ENCODE results near the gene COL18A1. TPM values are rescaled to one million over a fixed set of nuclear protein-coding genes. Genes with fewer than 3 reads are reported as not detected.

COL18A1 gene
- total RNA-seq, 4 donors from 2014 or later, result 19.3 to 121 (median 23.3) TPM

DNA sequence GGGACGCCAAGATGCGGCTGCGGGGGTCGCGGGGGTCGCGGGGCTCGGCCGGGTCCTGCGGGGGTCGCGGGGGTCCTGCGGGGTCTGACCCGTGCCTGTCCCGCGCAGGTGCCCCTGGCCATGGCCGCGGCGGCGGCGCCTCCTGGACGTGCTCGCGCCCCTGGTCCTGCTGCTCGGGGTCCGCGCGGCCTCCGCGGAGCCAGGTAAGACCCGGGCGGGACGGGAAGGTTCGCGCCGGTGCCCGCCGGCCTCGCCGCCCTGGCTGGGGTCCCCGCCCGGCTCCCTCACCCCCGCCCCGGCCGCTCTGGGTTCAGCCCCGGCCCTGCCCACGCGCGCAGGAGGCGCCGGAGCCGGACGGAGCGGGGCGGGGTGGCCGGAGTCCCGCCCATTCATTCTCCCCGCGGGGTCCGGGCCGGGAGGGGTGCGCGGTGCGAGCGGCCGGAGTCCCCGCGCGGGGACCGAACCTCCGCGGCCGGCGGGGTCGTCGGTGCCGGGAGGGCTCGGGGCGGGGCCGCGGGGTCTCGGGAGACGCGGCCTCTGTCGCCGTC lies 380 bp downstream of the COL18A1 start:
- no CpG with 5 or more reads among the region's 86 CpGs for WGBS, 2 donors (ENCODE audit: low coverage in 1 of 2)
- Histone ChIP-seq H3K4me1 (peaks cover 6 to 17% (median 11%) of the 10 kb centered on the region in 4 donors), H3K36me3 (no peaks in the 10 kb centered on the region), H3K27me3 (peaks cover 59% of the 10 kb centered on the region), H3K4me3 (peak overlapping the region in 3 of 4 donors; percentile 33 to 54 (median 47)), H3K9me3 (peaks cover 0 to 3% of the 10 kb centered on the region in 2 donors), H3K27ac (peak overlapping the region; percentile 69 to 82 (median 74))
- TF ChIP-seq EP300 (IDR thresholded peaks at IDR 0.05; ENCODE audit: low read depth), result no peak
- no peak for TF ChIP-seq POLR2A (IDR thresholded peaks at IDR 0.05)
- TF ChIP-seq, protein P1, sequence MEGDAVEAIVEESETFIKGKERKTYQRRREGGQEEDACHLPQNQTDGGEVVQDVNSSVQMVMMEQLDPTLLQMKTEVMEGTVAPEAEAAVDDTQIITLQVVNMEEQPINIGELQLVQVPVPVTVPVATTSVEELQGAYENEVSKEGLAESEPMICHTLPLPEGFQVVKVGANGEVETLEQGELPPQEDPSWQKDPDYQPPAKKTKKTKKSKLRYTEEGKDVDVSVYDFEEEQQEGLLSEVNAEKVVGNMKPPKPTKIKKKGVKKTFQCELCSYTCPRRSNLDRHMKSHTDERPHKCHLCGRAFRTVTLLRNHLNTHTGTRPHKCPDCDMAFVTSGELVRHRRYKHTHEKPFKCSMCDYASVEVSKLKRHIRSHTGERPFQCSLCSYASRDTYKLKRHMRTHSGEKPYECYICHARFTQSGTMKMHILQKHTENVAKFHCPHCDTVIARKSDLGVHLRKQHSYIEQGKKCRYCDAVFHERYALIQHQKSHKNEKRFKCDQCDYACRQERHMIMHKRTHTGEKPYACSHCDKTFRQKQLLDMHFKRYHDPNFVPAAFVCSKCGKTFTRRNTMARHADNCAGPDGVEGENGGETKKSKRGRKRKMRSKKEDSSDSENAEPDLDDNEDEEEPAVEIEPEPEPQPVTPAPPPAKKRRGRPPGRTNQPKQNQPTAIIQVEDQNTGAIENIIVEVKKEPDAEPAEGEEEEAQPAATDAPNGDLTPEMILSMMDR (IDR thresholded peaks at IDR 0.05), result no peak
- peak in 1 of 3 donors; percentile 27 for TF ChIP-seq POLR2AphosphoS5 (IDR thresholded peaks at IDR 0.05)
- in situ Hi-C loops (cut with MboI; ENCODE audit: low pct_ligation_motif_present in 1 of 4, low pct_unique_long_range_greater_than_20kb in 1 of 4, low sequenced_read_pairs in 3 of 4), result no loop called here
- no peak for DNase-seq
- intact Hi-C loops (cut with DNase I; ENCODE audit: low total_unique reads), result no loop called here

DNA sequence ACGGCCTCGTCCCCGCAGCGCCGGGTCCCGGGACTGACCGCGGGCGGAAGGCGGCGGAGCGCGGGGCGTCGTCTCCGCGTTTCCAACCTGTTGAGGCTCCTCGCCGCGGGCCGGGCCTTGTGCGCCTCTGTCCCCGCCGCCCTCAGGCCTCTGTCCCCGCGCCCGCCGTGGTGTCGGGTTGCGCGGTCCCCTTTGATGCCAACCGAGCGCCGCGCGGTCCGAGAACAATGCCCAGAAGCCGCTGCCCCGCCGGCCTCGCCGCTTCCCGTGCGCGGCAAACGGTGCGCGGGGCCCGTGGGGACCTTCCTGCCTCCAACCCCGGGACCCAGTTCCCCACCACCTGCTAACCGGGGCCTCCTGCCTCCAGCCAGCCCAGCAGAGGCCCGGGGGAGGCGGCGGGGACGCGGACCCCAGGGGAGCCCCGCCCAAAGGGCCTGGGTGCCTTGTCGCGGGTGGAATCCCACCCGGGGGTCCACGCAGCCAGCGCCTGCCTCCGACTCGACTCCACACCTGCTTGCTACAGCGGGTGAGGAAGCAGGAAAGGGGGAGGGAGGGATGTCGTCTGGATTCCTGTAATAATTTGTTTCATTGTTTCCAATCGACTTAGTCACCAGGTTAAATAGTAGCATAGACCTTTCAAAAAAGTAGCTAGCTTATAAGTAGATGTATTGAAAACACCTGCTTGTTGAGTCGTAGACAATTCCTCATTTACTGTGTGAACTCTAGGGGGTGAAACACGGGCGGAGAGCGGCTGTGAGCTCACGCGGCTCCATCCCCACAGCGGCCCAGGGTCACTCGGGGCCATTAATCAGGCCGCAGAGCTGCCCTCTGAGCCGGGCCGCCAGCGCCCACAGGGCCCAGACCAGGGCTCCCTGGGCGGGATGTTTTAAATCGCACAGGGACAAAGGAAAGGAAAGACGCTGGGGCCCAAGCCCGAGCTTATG lies 1.1 kb downstream of the COL18A1 start:
- Histone ChIP-seq H3K4me3 (peak overlapping the region in 3 of 4 donors; percentile 33 to 54 (median 47)), H3K27me3 (peaks cover 59% of the 10 kb centered on the region), H3K4me1 (peaks cover 6 to 17% (median 11%) of the 10 kb centered on the region in 4 donors), H3K36me3 (no peaks in the 10 kb centered on the region), H3K9me3 (peaks cover 0 to 3% of the 10 kb centered on the region in 2 donors), H3K27ac (peak overlapping the region; percentile 69 to 82 (median 74))
- 23% methylated on average over 76 of the region's 83 CpGs; no CpG with 5 or more reads in 1 of the 2 donors for WGBS, 2 donors (ENCODE audit: low coverage in 1 of 2)
- DNase-seq, result no peak
- intact Hi-C loops (cut with DNase I; ENCODE audit: low total_unique reads), result no loop called here
- in situ Hi-C loops (cut with MboI; ENCODE audit: low pct_ligation_motif_present in 1 of 4, low pct_unique_long_range_greater_than_20kb in 1 of 4, low sequenced_read_pairs in 3 of 4), result no loop called here
- no peak for TF ChIP-seq POLR2A (IDR thresholded peaks at IDR 0.05)

DNA sequence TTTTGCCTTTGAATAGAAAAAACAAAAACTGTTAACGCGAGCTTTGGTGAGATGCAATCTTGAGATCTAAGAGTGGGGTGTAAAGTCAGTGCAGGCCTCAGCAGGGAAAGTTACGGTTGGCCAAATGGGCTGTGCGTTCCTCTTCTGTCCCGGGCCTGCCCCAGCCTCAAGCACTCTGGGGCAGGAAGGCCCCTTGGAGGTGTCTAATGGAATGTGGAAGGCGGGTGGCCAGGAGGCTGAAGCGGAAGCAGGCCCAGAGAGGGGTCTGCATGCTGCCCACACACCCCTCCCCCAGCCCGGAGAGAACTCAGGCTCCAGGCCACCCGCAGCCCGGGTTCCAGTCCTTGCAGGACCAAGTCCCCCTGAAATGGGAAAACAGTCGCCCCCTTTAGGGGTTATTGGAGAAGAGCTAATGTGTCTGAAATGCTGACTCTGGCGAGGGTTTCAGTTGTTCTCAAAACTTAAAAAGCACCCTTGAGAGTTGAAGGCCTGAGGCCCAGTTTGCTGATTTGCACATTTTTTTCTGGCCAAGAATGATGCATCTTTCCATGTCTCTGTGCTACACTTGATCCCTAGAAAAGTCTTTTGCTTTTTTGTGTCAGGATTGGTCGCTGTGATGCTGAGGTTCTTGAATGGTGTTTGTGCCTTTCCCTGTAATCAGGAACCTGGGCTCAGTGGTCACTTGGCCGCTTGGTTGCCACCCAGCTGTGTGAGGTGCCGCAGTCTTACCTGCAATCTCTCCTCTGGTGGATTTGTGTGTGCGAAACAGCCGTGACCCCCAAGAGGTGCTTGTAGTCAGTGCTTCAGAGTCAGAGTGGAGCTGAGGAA lies 2.0 kb downstream of the COL18A1 start:
- no peak for TF ChIP-seq POLR2A (IDR thresholded peaks at IDR 0.05)
- TF ChIP-seq, protein P1 (IDR thresholded peaks at IDR 0.05), result no peak
- TF ChIP-seq POLR2AphosphoS5 (IDR thresholded peaks at IDR 0.05), result no peak
- no peak for TF ChIP-seq EP300 (IDR thresholded peaks at IDR 0.05; ENCODE audit: low read depth)
- intact Hi-C loops (cut with DNase I; ENCODE audit: low total_unique reads) (no loop called here), in situ Hi-C loops (cut with MboI; ENCODE audit: low pct_ligation_motif_present in 1 of 4, low pct_unique_long_range_greater_than_20kb in 1 of 4, low sequenced_read_pairs in 3 of 4) (no loop called here)
- no peak for DNase-seq
- H3K9me3 ChIP-seq, result no peaks in the 10 kb centered on the region
- no peaks in the 10 kb centered on the region for H3K36me3 ChIP-seq
- H3K27me3 ChIP-seq, result peaks cover 59% of the 10 kb centered on the region
- peaks cover 6 to 17% (median 11%) of the 10 kb centered on the region in 4 donors for H3K4me1 ChIP-seq
- peak overlapping the region; percentile 5 to 82 (median 74) for H3K27ac ChIP-seq
- 32 to 76% methylated on average over 4 to 17 of the region's 17 CpGs for WGBS, 2 donors (ENCODE audit: low coverage in 1 of 2)
- peak overlapping the region in 2 of 4 donors; percentile 6 to 54 for H3K4me3 ChIP-seq

DNA sequence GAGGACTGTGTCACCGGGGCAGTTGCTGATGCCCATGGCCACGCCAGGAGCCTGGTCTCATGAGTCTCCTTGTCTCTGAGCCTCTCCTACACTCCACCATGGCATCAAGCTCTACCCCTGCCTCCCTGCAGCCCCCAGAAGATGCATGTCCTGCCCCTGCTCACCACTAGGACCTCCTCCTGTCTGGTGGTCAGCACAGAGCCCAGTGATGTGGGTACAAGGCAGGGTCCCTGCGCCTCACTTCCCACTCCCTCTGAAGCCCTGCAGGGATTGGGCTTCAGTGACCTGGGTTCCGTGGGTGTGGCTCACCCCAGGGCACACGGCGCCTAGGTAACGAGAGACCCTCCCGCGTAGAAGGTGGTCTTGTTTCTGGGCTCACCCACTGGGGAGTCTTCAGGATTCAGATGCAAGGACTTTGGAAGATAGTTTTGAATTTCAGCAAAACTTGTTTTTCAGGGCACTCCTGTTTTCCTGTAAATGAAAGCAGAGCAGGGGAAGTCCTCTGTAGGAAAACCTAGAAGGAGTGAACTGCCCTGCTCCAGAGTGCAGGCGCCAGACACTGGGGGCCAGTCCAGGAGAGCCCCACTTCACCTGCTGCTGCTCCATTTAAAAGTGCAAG lies 2.8 kb downstream of the COL18A1 start:
- WGBS, 2 donors (ENCODE audit: low coverage in 1 of 2), result 50 to 75% methylated on average over 2 to 8 of the region's 10 CpGs
- DNase-seq, result no peak
- intact Hi-C loops (cut with DNase I; ENCODE audit: low total_unique reads), result no loop called here
- peaks cover 52% of the 10 kb centered on the region for H3K27me3 ChIP-seq
- peaks cover 6 to 17% (median 11%) of the 10 kb centered on the region in 4 donors for H3K4me1 ChIP-seq
- no peaks in the 10 kb centered on the region for H3K9me3 ChIP-seq
- TF ChIP-seq POLR2A (IDR thresholded peaks at IDR 0.05) (no peak), EP300 (IDR thresholded peaks at IDR 0.05; ENCODE audit: low read depth) (no peak), POLR2AphosphoS5 (IDR thresholded peaks at IDR 0.05) (no peak)
- TF ChIP-seq, protein P1 (IDR thresholded peaks at IDR 0.05), result no peak
- no peaks in the 10 kb centered on the region for H3K36me3 ChIP-seq
- in situ Hi-C loops (cut with MboI; ENCODE audit: low pct_ligation_motif_present in 1 of 4, low pct_unique_long_range_greater_than_20kb in 1 of 4, low sequenced_read_pairs in 3 of 4), result no loop called here
- H3K4me3 ChIP-seq, result no peak overlapping the region
- H3K27ac ChIP-seq, result no peak overlapping the region

Data from transverse colon (tissue), 4 donors.